ENCODE results near the gene MT2A. TPM values are rescaled to one million over a fixed set of nuclear protein-coding genes. Genes with fewer than 3 reads are reported as not detected.

Gene MT2A
- total and polyA plus RNA-seq, 10 of the 15 experiments (the other 5 are each of a cell fraction or from before 2014, with no cell fraction given) = 7.3 to 271 (median 53.5) TPM

GRCh38 chr16:56616608-56617211, 8.3 kb downstream of the MT2A start:
- peaks cover 0 to 5% of the 10 kb centered on the region in 2 experiments; a peak in 2 of 4 replicates for H3K27me3 ChIP-seq (replicated peaks in 1 of 2; ENCODE audit: control insufficient read depth in 2 of 2, insufficient read depth in 2 of 2, low read length in 1 of 2)
- intact Hi-C loops (cut with micrococcal nuclease; ENCODE audit: unreplicated experiment) (no loop called here), in situ Hi-C loops (cut with MboI) (no loop called here)
- FAIRE-seq = no peak
- no peak overlapping the region for H3K4me3 ChIP-seq
- no peaks in the 10 kb centered on the region for H3K79me2 ChIP-seq (ENCODE audit: control insufficient read depth, insufficient read depth, low read length)
- no peaks in the 10 kb centered on the region for H4K20me1 ChIP-seq (ENCODE audit: control insufficient read depth, insufficient read depth)
- TF ChIP-seq IKZF2 (IDR thresholded peaks at IDR 0.05) (no peak), ZNF24 (IDR thresholded peaks at IDR 0.05) (no peak), ASH2L (IDR thresholded peaks at IDR 0.05; ENCODE audit: borderline replicate concordance, low read depth) (no peak), PAX5 (IDR thresholded peaks at IDR 0.05; ENCODE audit: borderline replicate concordance, low read depth, low read length) (no peak), CEBPB (IDR thresholded peaks at IDR 0.05; ENCODE audit: borderline replicate concordance in 1 of 2, low read depth in 2 of 2, low read length in 2 of 2) (no peak), ZNF384 (IDR thresholded peaks at IDR 0.05; ENCODE audit: borderline replicate concordance, low read depth, low read length) (no peak), NRF1 (conservative IDR thresholded peaks at IDR 0.05; ENCODE audit: low read depth, low read length) (no peak), HDAC6 (IDR thresholded peaks at IDR 0.05; ENCODE audit: unreplicated experiment) (no peak), TBL1XR1 (IDR thresholded peaks at IDR 0.05; ENCODE audit: low read depth, low read length) (no peak)
- TF ChIP-seq, protein P1, sequence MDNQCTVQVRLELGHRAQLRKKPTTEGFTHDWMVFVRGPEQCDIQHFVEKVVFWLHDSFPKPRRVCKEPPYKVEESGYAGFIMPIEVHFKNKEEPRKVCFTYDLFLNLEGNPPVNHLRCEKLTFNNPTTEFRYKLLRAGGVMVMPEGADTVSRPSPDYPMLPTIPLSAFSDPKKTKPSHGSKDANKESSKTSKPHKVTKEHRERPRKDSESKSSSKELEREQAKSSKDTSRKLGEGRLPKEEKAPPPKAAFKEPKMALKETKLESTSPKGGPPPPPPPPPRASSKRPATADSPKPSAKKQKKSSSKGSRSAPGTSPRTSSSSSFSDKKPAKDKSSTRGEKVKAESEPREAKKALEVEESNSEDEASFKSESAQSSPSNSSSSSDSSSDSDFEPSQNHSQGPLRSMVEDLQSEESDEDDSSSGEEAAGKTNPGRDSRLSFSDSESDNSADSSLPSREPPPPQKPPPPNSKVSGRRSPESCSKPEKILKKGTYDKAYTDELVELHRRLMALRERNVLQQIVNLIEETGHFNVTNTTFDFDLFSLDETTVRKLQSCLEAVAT (IDR thresholded peaks at IDR 0.05) = no peak
- H3K9me3 ChIP-seq (replicated peaks; ENCODE audit: control insufficient read depth, insufficient read depth, low read length) = no peaks in the 10 kb centered on the region
- H3K4me2 ChIP-seq (ENCODE audit: control insufficient read depth, insufficient read depth) = 0 out of 2 replicates have a peak overlapping the region, but pooled peaks have one; percentile 35
- ChIA-PET POLR2A (interaction anchor here (0.6 kb wide), 1 partner anchor 309 kb away, joined by 3 read pairs; no protein-coding TSS in a partner anchor), SMC1A (ENCODE audit: uncharacterized antibody, unreplicated experiment) (no interaction called here), CTCF (no interaction called here), RAD21 (ENCODE audit: unreplicated experiment) (no interaction called here)
- H3K36me3 ChIP-seq (ENCODE audit: control insufficient read depth in 2 of 2, insufficient read depth in 2 of 2, low read length in 1 of 2) = no peaks in the 10 kb centered on the region
- DNase-seq (ENCODE audit: low read depth, low spot score) = no peak
- no TSS peak for BruUV-seq (replicated peaks)
- no peak overlapping the region for H3K9ac ChIP-seq (ENCODE audit: control insufficient read depth, insufficient read depth, low read length)
- 71% methylated on average over 23 of the region's 23 CpGs for WGBS (ENCODE audit: insufficient coverage, insufficient replicate concordance, low lambda C conversion rate, missing lambda C conversion rate)
- no peak for ATAC-seq
- no peak overlapping the region for H2AFZ ChIP-seq (ENCODE audit: control insufficient read depth, low read depth, low read length)
- peaks cover 4% of the 10 kb centered on the region; the same call in 1 of the 2 replicates for H3K4me1 ChIP-seq (ENCODE audit: control insufficient read depth, insufficient read depth, low read length)
- H3K27ac ChIP-seq (ENCODE audit: control insufficient read depth, insufficient read depth) = no peak overlapping the region

Measured in GM12878 (cell line).